ENCODE results near the gene FAM50B. TPM values are rescaled to one million over a fixed set of nuclear protein-coding genes. Genes with fewer than 3 reads are reported as not detected.
A peak's percentile ranks its signal among the peaks of the same experiment; 100 is the strongest.

Gene FAM50B
- total and polyA plus RNA-seq, 10 donors: 6.6 to 13.3 (median 9.0) TPM

GRCh38 chr6:3835055-3835731 lies 14.0 kb upstream of the FAM50B start:
- intact Hi-C loops (cut with DNase I; ENCODE audit: low total_unique reads): no loop called here

GRCh38 chr6:3835785-3836184 lies 13.4 kb upstream of the FAM50B start:
- Histone ChIP-seq H3K9me3 (no peaks in the 10 kb centered on the region), H3K27ac (peak overlapping the region in 5 of 8 donors; percentile 15 to 46 (median 36)), H3K4me1 (no peaks in the 10 kb centered on the region), H3K36me3 (no peaks in the 10 kb centered on the region), H3K4me3 (no peak overlapping the region), H3K27me3 (replicated peaks in 1 of 7) (no peaks in the 10 kb centered on the region)
- 79 to 90% (median 88%) methylated on average over 5 of the region's 5 CpGs for WGBS, 5 donors
- intact Hi-C loops (cut with DNase I; ENCODE audit: low total_unique reads): no loop called here
- no peak for DNase-seq
- TF ChIP-seq CTCF (IDR thresholded peaks at IDR 0.05 in 8 of 11, conservative IDR thresholded peaks at IDR 0.05 in 3 of 11) (no peak), POLR2AphosphoS5 (IDR thresholded peaks at IDR 0.05) (no peak), POLR2A (IDR thresholded peaks at IDR 0.05) (no peak)

More at GRCh38 chr6:3835055-3835731, 14.0 kb upstream of the FAM50B start:
- 78 to 87% (median 83%) methylated on average over 5 of the region's 5 CpGs for WGBS, 5 donors
- TF ChIP-seq POLR2AphosphoS5 (IDR thresholded peaks at IDR 0.05) (no peak), CTCF (IDR thresholded peaks at IDR 0.05 in 8 of 11, conservative IDR thresholded peaks at IDR 0.05 in 3 of 11) (no peak), POLR2A (IDR thresholded peaks at IDR 0.05) (no peak)
- H3K36me3 ChIP-seq: no peaks in the 10 kb centered on the region
- peak overlapping the region in 5 of 8 donors; percentile 15 to 46 (median 36) for H3K27ac ChIP-seq
- H3K4me3 ChIP-seq: no peak overlapping the region
- no peaks in the 10 kb centered on the region for H3K27me3 ChIP-seq (replicated peaks in 1 of 7)
- DNase-seq: no peak
- H3K4me1 ChIP-seq: no peaks in the 10 kb centered on the region
- no peaks in the 10 kb centered on the region for H3K9me3 ChIP-seq

GRCh38 chr6:3836566-3836965 lies 12.6 kb upstream of the FAM50B start:
- WGBS, 5 donors: 71 to 91% (median 82%) methylated on average over 3 of the region's 3 CpGs
- Histone ChIP-seq H3K9me3 (no peaks in the 10 kb centered on the region), H3K27ac (no peak overlapping the region), H3K27me3 (replicated peaks in 1 of 7) (no peaks in the 10 kb centered on the region), H3K36me3 (no peaks in the 10 kb centered on the region), H3K4me1 (no peaks in the 10 kb centered on the region), H3K4me3 (no peak overlapping the region)
- TF ChIP-seq POLR2A (IDR thresholded peaks at IDR 0.05) (no peak), POLR2AphosphoS5 (IDR thresholded peaks at IDR 0.05) (no peak), CTCF (IDR thresholded peaks at IDR 0.05 in 8 of 11, conservative IDR thresholded peaks at IDR 0.05 in 3 of 11) (no peak)
- no peak for DNase-seq
- intact Hi-C loops (cut with DNase I; ENCODE audit: low total_unique reads): no loop called here

GRCh38 chr6:3837781-3838180 lies 11.4 kb upstream of the FAM50B start:
- no peaks in the 10 kb centered on the region for H3K4me1 ChIP-seq
- intact Hi-C loops (cut with DNase I; ENCODE audit: low total_unique reads): no loop called here
- H3K4me3 ChIP-seq: no peak overlapping the region
- H3K9me3 ChIP-seq: no peaks in the 10 kb centered on the region
- 84 to 100% (median 91%) methylated on average over 1 of the region's 1 CpG for WGBS, 5 donors
- TF ChIP-seq POLR2AphosphoS5 (IDR thresholded peaks at IDR 0.05) (no peak), CTCF (IDR thresholded peaks at IDR 0.05 in 8 of 11, conservative IDR thresholded peaks at IDR 0.05 in 3 of 11) (no peak), POLR2A (IDR thresholded peaks at IDR 0.05) (no peak)
- H3K27me3 ChIP-seq (replicated peaks in 1 of 7): no peaks in the 10 kb centered on the region
- no peaks in the 10 kb centered on the region for H3K36me3 ChIP-seq
- H3K27ac ChIP-seq: no peak overlapping the region
- no peak for DNase-seq

All from spleen (tissue), 11 donors.